ENCODE measurements around the gene NFS1.
"Not testable (repeated sequence)": the region's sequence is repeated elsewhere in the genome, so short reads cannot be mapped to it uniquely, and the experiment has no call there.

NFS1 gene

GRCh38 chr20:35706591-35707529 lies 7.7 kb upstream of the NFS1 start:
- H3K4me3 ChIP-seq (ENCODE audit: low read depth, low read length); H2AFZ ChIP-seq (ENCODE audit: low read length, unreplicated experiment); H3K27me3 ChIP-seq (ENCODE audit: insufficient read depth, low read length): not testable (repeated sequence)
- Histone ChIP-seq H3K27ac (ENCODE audit: low read depth, low read length) (0 out of 2 replicates have a peak overlapping the region, but pooled peaks have one; percentile 8), H3K36me3 (ENCODE audit: insufficient read depth, low read length) (peaks cover 71% of the 10 kb centered on the region), H3K4me1 (ENCODE audit: control insufficient read depth, insufficient read depth, low read length, unreplicated experiment) (peaks cover 37% of the 10 kb centered on the region), H3K79me2 (ENCODE audit: control insufficient read depth, insufficient read depth, low read length, unreplicated experiment) (peaks cover 43% of the 10 kb centered on the region)

GRCh38 chr20:35705894-35706293 lies 6.7 kb upstream of the NFS1 start:
- Histone ChIP-seq H3K79me2 (ENCODE audit: control insufficient read depth, insufficient read depth, low read length, unreplicated experiment) (peaks cover 37% of the 10 kb centered on the region), H3K27ac (ENCODE audit: low read depth, low read length) (peak overlapping the region; percentile 17; the same call in 1 of the 2 replicates), H3K36me3 (ENCODE audit: insufficient read depth, low read length) (peaks cover 62% of the 10 kb centered on the region), H3K4me1 (ENCODE audit: control insufficient read depth, insufficient read depth, low read length, unreplicated experiment) (peaks cover 32% of the 10 kb centered on the region)
- not testable (repeated sequence) for H2AFZ ChIP-seq (ENCODE audit: low read length, unreplicated experiment); H3K4me3 ChIP-seq (ENCODE audit: low read depth, low read length); H3K27me3 ChIP-seq (ENCODE audit: insufficient read depth, low read length)

GRCh38 chr20:35704514-35705261 lies 5.5 kb upstream of the NFS1 start:
- Histone ChIP-seq H3K27me3 (ENCODE audit: insufficient read depth, low read length) (no peaks in the 10 kb centered on the region), H3K4me3 (ENCODE audit: low read depth, low read length) (no peak overlapping the region), H3K27ac (ENCODE audit: low read depth, low read length) (0 out of 2 replicates have a peak overlapping the region, but pooled peaks have one; percentile 13), H3K4me1 (ENCODE audit: control insufficient read depth, insufficient read depth, low read length, unreplicated experiment) (peaks cover 27% of the 10 kb centered on the region), H3K79me2 (ENCODE audit: control insufficient read depth, insufficient read depth, low read length, unreplicated experiment) (peaks cover 37% of the 10 kb centered on the region), H2AFZ (ENCODE audit: low read length, unreplicated experiment) (no peak overlapping the region), H3K36me3 (ENCODE audit: insufficient read depth, low read length) (peaks cover 50% of the 10 kb centered on the region)

GRCh38 chr20:35702824-35703695 lies 3.9 kb upstream of the NFS1 start:
- Histone ChIP-seq H3K79me2 (ENCODE audit: control insufficient read depth, insufficient read depth, low read length, unreplicated experiment) (peaks cover 35% of the 10 kb centered on the region), H3K27me3 (ENCODE audit: insufficient read depth, low read length) (no peaks in the 10 kb centered on the region), H3K4me3 (ENCODE audit: low read depth, low read length) (no peak overlapping the region), H3K27ac (ENCODE audit: low read depth, low read length) (peak overlapping the region; percentile 49), H3K4me1 (ENCODE audit: control insufficient read depth, insufficient read depth, low read length, unreplicated experiment) (peaks cover 25% of the 10 kb centered on the region), H3K36me3 (ENCODE audit: insufficient read depth, low read length) (peaks cover 39% of the 10 kb centered on the region), H2AFZ (ENCODE audit: low read length, unreplicated experiment) (no peak overlapping the region)

GRCh38 chr20:35702051-35702823 lies 3.1 kb upstream of the NFS1 start:
- no peak overlapping the region for H2AFZ ChIP-seq (ENCODE audit: low read length, unreplicated experiment)
- peaks cover 33% of the 10 kb centered on the region for H3K4me1 ChIP-seq (ENCODE audit: control insufficient read depth, insufficient read depth, low read length, unreplicated experiment)
- H3K27me3 ChIP-seq (ENCODE audit: insufficient read depth, low read length): no peaks in the 10 kb centered on the region
- H3K79me2 ChIP-seq (ENCODE audit: control insufficient read depth, insufficient read depth, low read length, unreplicated experiment): peaks cover 37% of the 10 kb centered on the region
- no peak overlapping the region for H3K4me3 ChIP-seq (ENCODE audit: low read depth, low read length)
- H3K27ac ChIP-seq (ENCODE audit: low read depth, low read length): peak overlapping the region; percentile 49
- peaks cover 33% of the 10 kb centered on the region for H3K36me3 ChIP-seq (ENCODE audit: insufficient read depth, low read length)

GRCh38 chr20:35700625-35701148 lies 1.5 kb upstream of the NFS1 start:
- Histone ChIP-seq H3K27me3 (ENCODE audit: insufficient read depth, low read length) (no peaks in the 10 kb centered on the region), H3K79me2 (ENCODE audit: control insufficient read depth, insufficient read depth, low read length, unreplicated experiment) (peaks cover 34% of the 10 kb centered on the region), H3K27ac (ENCODE audit: low read depth, low read length) (peak overlapping the region; percentile 84), H2AFZ (ENCODE audit: low read length, unreplicated experiment) (no peak overlapping the region), H3K4me3 (ENCODE audit: low read depth, low read length) (peak overlapping the region; percentile 93), H3K4me1 (ENCODE audit: control insufficient read depth, insufficient read depth, low read length, unreplicated experiment) (peaks cover 33% of the 10 kb centered on the region), H3K36me3 (ENCODE audit: insufficient read depth, low read length) (peaks cover 26% of the 10 kb centered on the region)

GRCh38 chr20:35699957-35700624 lies 939 bp upstream of the NFS1 start:
- Histone ChIP-seq H3K4me1 (ENCODE audit: control insufficient read depth, insufficient read depth, low read length, unreplicated experiment) (peaks cover 33% of the 10 kb centered on the region), H3K4me3 (ENCODE audit: low read depth, low read length) (peak overlapping the region; percentile 93), H3K27me3 (ENCODE audit: insufficient read depth, low read length) (no peaks in the 10 kb centered on the region), H3K36me3 (ENCODE audit: insufficient read depth, low read length) (peaks cover 24% of the 10 kb centered on the region), H2AFZ (ENCODE audit: low read length, unreplicated experiment) (peak overlapping the region; percentile 66), H3K27ac (ENCODE audit: low read depth, low read length) (peak overlapping the region; percentile 84), H3K79me2 (ENCODE audit: control insufficient read depth, insufficient read depth, low read length, unreplicated experiment) (peaks cover 31% of the 10 kb centered on the region)

- Histone ChIP-seq H3K27ac (ENCODE audit: low read depth, low read length) (peak overlapping the region; percentile 84; the same call in 1 of the 2 replicates), H3K4me3 (ENCODE audit: low read depth, low read length) (peak overlapping the region; percentile 93), H2AFZ (ENCODE audit: low read length, unreplicated experiment) (peak overlapping the region; percentile 85), H3K27me3 (ENCODE audit: insufficient read depth, low read length) (no peaks in the 10 kb centered on the region), H3K36me3 (ENCODE audit: insufficient read depth, low read length) (peaks cover 10% of the 10 kb centered on the region), H3K4me1 (ENCODE audit: control insufficient read depth, insufficient read depth, low read length, unreplicated experiment) (peaks cover 28% of the 10 kb centered on the region), H3K79me2 (ENCODE audit: control insufficient read depth, insufficient read depth, low read length, unreplicated experiment) (peaks cover 31% of the 10 kb centered on the region)
Observed at GRCh38 chr20:35698298-35699126, 640 bp downstream of the NFS1 start.

Measured in ACC112 (cell line).